GM20431 (cell line): ENCODE measurements around the gene MST1.

ENCODE experiments used
- in situ Hi-C: fragments of 300-500 bp; cut with MseI, MboI; formaldehyde crosslinking; loops from one replicate; pipeline ENCODE4 v1.15.0; 2020; ENCODE audit warnings: low sequenced_read_pairs; ENCODE audit not compliant: unreplicated experiment

The MST1 gene

DNA sequence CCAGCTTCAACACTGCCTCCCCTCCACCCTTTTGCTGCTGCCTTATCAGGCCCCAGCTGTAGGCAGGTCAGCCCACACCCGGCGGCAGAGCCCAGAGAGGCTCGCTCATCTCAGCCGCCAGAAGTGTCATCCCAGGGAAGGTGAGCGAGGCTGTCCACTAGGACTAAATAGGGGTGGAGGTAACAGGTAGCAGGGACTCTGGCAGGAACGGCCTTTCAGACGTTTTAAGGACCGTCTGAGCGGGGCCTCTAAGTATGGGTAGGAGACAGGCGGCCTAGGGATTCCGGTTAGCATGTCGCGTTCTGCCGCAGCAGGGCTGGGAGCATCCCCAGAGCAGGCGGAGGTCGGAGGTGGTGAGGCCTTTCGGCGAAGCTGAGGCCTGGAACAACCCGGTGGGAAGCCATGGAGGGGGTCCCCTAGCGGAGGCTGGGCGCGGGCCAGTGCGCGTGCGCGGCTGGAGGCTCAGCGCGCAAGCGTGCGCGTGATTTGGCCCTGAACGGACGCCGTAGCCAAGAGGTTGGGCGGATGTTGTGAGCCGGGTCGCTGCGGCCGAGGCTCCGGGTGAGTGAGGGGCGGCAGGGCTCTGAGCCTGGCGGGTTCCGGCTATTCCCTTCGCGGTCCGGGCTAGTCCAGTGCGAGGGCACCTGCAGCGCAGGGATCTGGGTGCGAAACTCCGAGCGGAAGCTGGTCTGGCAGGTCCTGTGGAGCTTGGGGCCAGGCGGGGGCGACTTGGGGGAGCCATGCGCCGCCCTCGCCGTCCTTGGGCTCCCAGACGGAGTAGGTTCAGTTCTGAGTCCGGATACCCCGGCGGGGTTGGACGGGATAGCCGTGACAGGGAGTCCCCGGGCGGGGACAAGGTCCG is at the start of gene MST1, which contains the start of gene RNF123:
Gene MST1, minus strand, starts transcription at position 429 of the 862 bp plus-strand sequence. CDS start 783 bp downstream, outside the sequence.
Gene RNF123, plus strand, starts transcription at position 512 of the 862 bp plus-strand sequence. CDS start 1,609 bp downstream, outside the sequence.
- in situ Hi-C loops, result no loop called here

DNA sequence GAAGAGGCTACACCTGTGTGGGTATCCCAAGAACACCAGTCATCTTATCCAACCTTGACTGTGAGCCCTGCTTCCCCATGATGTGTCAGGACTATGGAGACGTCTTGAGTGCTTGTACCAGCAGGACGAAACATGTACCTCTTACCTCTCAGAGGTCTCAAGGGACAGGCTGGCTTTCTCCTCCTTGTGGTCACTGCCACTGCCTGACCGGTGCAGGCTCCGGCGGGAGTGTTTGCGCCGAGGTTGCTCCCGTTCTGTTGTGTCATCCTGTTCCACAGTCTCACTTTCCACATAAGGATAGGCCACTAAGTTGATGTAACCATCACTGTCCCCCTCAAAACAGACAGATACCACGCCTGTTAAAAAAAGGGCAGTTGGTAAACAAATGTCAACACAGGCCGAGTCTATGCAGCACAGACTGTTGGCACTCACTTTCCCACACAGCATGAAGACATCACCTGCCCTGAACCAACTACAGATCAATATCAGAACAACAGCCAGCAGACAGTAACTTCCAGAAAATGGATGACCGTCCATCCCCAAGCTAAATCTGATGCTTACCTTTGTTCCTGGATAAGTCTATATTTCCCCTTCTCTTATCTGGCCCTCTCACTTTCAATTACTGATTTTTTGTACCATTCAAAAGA is 48.9 kb upstream of the MST1 start:
- in situ Hi-C loops, result no loop called here

DNA sequence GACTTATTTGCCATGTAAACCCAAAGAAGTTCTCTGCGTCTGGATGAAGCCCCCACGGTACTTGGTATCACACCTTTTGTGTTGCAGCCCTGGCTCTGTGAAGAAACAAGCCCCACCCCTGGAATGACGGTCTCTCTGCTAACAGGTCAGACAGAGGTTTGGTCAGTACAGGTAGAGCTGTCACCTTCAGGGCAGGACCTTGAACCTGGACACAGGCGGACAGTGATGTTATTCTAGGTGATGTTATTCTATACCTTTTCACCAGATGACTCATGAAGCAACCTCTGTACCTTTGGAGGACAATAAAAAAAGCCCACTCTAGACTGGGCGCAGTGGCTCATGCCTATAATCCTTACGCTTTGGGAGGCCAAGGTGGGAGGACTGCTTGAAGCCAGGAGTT is 45.5 kb upstream of the MST1 start:
- in situ Hi-C loops, result no loop called here

DNA sequence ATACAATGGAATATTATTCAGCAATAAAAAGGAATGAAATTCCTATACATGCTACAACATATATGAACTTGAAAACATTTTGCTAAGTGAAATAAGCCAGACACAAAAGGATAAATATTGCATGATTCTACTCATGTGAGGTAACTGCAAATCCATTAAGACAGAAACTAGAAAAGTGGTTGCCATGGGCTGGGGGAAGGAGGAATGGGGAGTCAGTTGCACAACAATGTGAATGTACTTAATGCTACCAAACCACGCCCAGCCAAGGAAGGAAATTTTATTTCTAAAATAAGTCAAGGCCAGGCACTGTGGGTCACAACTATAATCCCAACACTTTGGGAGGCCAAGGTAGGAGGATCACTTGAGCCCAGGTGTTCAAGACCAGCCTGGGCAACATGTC is 44.3 kb upstream of the MST1 start:
- in situ Hi-C loops, result no loop called here

DNA sequence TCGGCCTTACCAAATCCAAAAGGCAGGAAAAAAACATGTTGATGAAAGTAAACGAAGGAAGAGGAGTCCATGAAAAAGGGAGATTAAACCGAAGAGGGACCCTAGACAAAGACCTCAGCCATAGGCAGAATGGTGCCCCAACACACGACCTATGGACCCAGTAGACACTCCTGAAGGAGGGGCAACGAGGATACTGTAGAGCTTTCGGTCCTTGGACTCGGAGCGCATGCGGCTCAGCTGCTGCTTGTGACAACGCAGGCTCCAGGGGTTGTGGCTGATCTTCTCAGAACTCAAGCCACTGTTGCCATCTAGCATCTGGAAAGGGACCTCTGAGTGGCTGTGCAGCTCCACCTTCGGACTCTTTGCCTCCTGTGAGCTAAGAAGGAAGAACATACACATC is 43.3 kb upstream of the MST1 start:
- in situ Hi-C loops, result no loop called here

DNA sequence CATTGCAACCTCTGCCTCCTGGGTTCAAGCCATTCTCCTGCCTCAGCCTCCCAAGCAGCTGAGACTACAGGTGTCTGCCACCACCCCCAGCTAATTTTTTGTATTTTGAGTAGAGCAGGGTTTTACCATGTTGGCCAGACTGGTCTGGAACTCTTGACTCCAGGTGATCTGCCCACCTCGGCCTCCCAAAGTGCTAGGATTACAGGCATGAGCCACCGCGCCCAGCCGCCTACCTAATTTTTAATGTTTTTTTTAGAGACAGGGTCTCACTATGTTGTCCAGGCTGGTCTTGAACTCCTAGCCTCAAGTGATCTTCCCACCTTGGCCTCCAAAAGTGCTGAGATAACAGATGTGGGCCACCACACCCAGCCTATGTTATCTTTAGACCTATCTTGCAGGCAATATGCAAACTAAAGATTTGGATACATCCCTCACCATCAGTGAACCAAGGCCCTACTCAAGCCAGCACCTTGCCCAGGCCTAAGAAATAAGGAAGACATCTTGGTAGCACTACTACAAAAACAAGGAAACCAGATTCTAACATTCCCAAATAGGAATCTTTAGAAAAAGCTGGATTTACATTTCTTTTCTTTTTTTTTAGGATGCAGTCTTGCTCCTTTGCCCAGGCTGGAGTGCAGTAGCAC is 40.8 kb upstream of the MST1 start:
- in situ Hi-C loops, result no loop called here

DNA sequence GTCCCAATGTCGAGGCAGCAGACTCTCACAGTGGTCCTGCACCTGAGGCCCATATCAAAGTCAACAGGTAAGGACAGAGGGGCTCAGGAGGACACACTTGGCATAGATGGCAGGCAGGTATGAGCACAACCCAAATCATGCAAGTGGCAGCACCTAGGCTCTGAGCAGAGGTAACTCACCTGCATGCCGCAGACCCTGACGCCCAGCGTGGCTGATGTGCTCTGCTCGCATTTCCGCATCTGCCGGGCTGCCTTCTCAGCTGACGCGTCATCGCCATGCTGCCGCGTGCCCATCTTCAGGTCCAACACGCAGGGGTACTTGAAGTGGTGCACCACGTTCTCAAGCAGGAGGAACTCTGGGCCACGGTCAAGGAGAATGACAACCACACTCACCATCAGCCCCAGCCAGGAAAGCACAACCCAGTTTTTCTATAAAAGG is 38.7 kb upstream of the MST1 start:
- in situ Hi-C loops, result no loop called here

DNA sequence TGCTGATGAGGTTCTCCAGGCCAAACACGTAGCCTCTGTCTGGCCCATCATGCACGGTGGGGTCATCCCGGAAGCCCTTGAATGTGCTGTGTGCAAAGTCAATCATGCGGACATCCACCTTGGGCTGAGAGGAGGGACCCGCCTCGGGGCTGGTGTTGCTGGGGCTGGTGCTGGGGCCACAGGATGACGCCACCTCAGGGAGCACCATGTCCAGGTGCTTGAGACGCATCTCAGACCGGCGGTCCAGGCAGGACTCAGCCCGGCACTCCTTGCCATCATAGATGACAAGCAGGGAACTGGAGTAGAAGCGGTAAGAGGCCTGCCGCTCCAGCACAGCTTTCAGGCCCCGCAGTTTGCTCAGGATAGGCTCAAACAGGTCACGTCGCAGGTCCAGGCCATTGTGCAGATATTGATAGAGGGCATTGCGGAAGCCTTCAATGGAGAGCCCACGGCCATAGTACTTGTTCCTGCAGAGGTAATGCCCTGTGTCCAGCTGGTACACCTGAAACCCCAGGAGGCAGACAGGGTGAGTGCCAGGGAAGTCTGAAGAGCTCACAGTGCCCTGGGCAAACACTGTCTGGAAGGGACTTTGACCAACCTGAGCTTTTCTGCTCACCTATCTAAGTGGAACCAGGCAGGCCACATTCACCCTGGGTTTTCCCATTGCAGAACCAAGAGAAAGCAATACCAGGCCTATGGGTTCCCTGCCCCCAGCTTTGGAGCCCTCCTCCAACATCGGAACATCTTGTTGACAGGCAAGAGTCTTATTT is 38.1 kb upstream of the MST1 start:
- in situ Hi-C loops, result no loop called here

DNA sequence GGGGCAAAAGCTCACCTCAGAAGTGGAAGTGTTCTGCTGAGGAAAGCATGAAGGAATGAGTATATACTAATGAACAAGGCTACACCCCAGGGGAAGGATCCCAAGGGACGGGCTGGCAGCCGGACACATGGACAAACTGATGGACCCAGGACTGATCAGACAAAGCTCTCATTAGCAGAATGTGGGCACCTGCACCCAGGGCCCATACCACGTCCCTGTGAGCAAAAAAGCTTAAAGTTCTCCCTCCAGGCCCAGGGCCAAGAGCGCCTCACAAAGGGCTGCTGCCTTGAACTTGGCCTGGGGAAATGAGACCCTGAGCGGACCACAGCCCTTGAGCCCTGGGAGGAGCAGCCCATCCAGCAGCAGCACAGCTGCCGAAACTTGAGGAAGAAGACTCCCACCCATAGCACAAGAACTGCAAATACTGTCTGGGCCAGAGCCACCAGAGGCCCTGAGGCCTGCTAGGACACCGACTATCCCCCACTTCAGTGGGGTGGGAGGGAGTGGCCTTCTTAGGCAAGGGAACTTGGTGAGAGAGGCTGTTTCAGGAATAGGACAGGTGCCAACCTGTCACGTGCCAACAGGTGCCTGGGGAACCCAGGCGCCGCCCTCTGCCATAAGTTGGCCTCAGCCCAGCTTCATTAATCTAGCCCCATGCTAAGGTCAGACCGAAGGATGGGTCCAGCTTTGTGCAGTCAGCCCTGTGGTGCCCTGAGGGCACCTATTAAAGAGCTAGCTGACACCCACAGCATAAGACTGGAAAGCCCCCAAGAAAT is 36.8 kb upstream of the MST1 start:
- in situ Hi-C loops, result no loop called here

DNA sequence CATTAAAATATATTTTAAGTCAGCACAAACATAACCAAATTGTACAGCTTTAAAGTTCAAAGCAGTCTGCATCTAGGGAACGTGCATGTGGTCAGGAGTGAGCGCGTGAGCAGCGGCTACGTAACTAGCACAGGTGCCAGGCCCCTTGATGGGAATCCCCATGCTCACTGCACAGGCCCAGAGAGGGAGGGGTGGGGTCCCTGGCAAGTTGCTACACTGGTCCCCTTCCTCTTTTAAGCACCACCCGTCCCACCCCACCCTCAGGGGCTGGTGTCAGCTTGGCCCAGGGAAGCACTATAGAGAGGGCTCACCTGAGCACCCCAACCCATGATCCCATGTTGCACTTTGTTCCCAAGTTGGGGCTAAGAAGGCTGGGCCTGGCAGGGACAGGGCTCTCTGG is 35.3 kb upstream of the MST1 start:
- in situ Hi-C loops, result no loop called here

DNA sequence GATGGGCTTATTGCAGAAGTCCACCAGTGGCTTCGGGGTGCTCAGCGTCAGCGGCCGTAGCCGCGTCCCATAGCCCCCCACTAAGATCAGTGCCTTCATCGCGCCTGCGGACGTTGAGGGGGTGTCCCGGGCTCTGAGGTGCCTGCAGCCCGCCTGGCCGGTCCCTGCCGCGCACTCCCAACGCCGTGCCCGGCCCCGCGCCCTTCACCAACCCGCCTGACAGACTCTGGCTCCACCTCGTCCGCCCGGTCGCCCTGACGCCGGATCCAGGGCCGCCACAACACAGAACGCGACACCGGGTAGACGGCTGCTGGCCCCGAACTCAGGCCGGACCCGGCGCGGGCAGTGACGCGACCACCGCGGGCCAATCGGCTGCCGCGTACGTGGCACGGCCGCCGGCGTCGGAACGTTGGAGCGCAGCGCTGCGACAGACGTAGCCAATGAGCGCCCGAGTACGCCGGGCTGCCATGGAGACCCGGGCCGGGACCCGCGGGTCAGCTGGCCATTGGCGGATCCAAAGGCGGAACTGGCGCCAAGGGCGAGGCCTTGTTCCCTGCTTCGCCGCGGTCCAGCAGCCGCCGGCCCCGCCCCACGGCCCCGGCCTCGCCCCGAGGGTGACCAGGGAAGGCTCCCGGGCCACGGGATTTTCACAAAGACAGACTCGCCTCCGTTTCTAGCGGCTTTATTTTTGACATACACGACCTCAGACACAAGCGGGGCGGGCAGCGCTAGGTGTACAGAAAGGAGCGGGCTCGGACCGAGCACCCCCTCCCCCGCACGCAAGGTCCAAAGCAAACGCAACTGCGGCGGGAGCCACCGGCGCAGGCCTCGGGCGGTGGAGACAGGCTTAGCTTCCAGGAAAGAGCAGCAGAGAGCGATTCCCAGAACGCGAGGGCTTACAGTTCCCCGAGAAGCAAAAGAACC is 34.6 kb upstream of the MST1 start, which contains the start of gene GMPPB:
Gene GMPPB, minus strand, starts transcription at position 324 of the 924 bp plus-strand sequence. Its CDS starts 225 bp downstream, at position 99.
- in situ Hi-C loops, result no loop called here

DNA sequence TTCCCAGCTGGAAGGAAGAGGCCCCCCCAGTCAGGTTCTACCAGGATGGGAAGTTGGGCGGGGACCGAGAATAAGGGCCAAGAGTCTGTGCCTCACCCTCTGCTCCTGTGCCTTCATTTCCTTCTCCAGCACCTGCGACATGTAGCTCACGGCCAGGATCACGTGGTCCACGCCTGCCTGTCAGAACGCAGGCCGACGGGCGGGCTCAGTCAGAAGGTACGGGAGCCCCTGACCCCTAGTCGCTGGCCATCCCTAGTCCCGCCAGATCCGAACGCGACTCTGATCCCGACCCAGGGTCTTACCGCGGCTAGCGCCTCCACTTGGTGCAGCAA is 34.0 kb upstream of the MST1 start:
- in situ Hi-C loops, result no loop called here

DNA sequence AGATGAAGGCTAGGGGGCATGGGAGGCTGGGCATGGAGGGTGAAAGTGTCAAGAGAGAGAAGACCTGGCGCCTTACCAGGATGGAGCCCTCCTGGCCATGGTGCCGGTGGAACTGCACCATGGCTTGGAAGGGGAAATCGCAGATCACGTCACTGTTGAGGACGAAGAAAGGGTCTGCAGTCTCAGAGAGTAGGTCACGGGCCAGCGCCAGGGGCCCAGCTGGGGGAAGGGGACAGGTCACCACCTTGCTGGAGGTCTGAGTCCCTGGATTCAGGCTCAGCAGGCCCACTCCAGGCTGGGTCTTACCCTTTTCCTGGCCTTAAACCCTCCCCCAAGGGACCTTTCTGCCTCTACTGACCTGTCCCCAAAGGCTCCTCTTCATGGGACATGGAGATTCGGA is 33.6 kb upstream of the MST1 start:
- in situ Hi-C loops, result no loop called here

DNA sequence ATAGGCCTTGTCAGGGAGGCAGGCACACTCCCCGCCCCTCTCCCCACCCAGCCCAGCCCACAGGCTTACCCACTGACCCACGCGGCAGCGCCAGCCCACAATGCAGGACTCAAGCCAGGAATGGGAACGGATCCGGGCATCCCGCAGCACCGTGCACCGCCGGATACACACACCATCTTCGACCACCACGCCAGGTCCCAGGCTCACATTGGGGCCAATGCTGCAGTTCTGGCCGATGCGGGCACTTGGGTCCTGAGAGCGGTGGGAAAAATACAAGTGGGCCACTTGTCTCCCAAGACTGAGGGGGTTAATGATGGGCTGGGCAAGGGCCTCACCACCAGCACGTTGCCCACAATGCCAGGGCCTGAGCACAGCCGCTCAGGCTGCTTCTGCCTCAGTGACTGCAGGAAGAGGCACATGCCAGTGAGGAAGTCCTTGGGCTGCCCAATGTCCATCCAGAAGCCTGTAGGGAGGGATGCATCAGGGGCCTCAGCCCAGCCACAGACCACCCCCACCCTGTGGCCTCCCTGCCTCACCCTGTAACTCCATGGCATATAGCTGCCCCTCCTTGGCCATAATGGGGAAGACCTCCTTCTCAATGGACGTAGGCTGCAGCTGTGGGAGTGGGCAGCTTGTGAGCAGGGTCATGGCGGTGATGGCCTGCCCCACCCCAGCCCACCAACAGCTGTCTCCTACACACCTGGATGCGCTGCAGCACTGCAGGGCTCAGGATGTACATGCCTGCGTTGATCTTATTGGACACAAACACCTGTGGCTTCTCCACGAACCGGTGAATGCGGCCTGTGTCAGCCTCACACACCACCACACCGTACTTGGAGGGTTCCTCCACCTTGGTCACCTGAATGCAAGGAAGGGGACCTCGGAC is 32.9 kb upstream of the MST1 start:
- in situ Hi-C loops, result no loop called here

DNA sequence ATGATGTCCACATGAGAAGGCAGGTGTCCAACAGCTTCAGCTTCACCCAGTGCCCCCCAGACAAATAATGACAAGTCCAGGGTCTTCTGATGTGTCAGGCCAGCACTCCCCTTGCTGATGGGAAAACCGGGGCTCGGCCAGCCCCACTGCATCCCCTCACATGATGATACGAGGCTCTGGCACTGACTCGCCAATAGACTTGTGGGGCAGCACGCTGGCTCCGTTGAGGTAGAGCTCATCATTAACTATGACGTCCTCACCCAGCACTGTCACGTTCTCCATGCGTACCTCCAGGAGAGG is 32.3 kb upstream of the MST1 start:
- in situ Hi-C loops, result no loop called here

DNA sequence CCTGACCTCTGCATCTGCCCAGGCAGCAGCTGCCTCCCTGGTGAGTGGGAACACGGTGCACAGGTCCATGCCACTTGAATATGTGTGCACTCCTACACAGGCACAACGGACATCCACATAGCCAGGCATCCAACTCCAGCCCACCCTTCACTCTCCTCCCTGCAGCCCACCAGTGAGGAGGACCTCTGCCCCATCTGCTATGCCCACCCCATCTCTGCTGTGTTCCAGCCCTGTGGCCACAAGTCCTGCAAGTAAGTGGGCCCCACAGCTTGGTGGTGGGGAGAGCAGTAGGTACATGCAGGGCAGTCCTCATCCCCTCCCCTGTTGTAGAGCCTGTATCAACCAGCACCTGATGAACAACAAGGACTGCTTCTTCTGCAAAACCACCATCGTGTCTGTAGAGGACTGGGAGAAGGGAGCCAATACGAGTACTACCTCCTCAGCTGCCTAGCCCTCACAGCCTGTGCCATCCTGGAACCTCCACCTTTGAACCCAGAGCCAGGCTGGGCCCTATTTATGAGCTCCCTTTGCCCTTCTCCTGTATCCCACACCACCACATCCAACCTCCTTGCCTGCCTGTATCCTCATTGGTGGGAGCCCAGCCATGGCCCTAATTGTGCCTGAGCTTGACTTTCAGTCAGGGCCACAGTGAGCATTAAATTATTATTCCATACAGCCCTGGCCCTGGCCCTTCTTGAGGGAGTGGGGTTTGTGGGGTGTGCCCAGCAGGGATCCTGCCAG is 31.8 kb upstream of the MST1 start:
- in situ Hi-C loops, result no loop called here
